DMS153 treated with DMSO at 0.1 percent for 48 hours (cell line): ENCODE results near the gene UGT1A9.

Experiments used
- DNase-seq: peaks from one replicate; lab custom pipeline; 2025; ENCODE audit not compliant: unreplicated experiment; lab: John Stamatoyannopoulos, UW

Gene UGT1A9

GRCh38 chr2:233795735-233796171 is 124.1 kb downstream of the UGT1A9 start:
- DNase-seq, result no peak

GRCh38 chr2:233796254-233796653 is 124.6 kb downstream of the UGT1A9 start:
- DNase-seq, result no peak

DNA sequence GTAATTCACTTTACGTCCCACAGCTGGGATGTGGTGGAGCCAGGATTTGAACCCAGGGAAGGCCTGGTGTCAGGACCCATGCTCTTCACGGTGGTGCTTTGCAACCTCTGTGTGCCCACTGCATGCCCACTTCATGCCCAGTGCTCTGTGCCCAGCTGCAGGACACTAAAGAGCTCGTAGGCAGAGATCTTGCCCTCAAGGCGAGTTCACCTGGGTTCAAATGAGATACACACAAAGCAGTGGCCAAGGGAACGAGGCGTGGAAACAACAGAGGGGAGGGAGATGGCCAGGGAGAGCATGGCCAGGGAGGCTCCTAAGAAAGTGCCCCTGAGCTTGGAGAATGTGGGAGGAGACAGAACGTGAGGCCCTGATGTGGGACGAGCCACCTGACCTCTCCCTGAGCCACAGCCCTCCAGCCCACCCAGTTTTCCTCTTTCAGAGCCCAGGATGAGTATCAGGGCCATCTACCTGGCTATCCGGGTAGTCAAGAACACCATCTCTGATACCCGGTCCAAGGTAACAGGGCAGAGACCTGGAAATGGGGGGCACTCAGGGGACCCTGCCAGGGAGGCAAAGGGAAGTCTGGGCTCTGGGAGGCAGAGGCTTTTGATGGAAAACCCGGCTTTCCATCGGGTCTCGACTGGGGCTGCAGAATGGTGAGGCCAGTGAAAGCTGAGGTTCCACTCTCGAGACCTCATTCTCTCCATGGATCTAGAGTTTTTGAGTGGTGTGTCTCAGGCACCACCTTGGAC is 126.8 kb downstream of the UGT1A9 start:
- DNase-seq, result no peak

GRCh38 chr2:233799087-233799665 is 127.5 kb downstream of the UGT1A9 start:
- no peak for DNase-seq

DNA sequence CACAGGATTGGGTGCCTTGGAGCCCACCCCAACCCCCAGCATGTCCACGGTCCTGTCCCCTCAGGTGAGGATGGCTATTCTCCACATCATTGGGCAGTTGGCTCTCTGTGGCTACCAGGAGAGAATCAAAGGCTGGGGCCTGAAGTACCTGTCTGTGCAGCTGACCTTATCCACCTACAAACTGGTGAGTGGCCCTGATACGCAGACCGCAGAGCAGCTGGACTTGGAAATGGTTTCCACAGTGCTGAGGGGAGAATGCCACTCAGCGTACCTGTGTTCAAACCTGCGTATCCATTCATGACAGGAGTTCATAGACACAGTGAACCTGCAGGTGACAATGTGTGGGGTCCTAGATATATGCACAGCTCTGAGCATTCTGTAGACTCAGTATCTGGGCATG is 128.0 kb downstream of the UGT1A9 start:
- no peak for DNase-seq

DNA sequence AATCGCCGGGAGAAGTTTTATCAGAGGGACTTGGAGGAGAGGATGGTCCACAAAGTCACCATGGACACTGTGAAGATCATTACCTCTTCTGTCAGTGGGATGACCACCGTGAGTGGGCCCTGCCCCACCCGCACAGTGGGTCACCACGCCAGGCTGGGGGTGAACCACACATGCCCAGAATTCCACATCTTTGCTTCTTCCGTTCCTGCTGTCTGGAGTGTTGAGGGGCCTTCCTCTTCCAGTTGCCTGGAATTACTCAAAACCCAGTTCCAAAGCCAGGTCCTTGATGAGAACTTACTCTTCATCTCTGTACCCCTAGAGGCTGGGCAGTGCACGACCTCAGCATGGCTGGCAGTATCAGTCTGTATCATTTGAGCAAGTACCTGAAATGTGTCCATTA is 128.5 kb downstream of the UGT1A9 start:
- no peak for DNase-seq

GRCh38 chr2:233801357-233802131 is 129.8 kb downstream of the UGT1A9 start:
- DNase-seq, result no peak

DNA sequence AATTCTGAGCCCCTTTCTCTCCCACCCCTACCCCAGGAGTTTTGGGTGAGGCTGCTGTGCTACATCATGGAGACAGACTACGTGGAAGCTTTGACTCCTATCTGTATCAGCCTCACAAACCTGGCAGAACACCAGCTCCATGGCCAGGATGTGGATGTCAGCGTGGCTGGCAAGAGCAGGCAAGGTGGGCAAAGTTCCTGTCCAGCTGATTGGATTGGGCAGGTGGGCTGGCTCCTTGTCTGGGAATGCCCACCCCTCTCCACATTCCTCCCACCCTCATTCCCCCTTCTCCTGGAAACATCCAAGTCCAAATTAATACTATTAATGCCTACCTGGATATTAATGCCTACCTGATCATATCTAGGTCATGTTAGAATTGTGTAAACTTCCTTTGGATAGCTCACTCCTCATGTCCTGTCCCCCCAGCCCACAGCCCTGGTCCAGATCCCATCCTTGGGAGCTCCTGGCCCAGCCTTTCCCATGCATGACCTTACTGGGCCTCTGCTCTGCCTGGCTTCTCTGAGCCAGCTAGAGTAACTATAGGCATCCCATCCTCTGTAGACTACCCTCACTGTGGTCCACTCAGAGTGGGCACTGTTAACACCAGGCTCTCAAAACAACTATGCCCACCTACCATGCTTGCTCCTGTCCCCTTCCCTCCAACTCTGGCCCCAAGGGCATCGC is 130.6 kb downstream of the UGT1A9 start:
- no peak for DNase-seq

GRCh38 chr2:233803292-233803911 is 131.7 kb downstream of the UGT1A9 start:
- no peak for DNase-seq

- DNase-seq, result no peak
Measured at GRCh38 chr2:233803994-233804393, 132.3 kb downstream of the UGT1A9 start.

DNA sequence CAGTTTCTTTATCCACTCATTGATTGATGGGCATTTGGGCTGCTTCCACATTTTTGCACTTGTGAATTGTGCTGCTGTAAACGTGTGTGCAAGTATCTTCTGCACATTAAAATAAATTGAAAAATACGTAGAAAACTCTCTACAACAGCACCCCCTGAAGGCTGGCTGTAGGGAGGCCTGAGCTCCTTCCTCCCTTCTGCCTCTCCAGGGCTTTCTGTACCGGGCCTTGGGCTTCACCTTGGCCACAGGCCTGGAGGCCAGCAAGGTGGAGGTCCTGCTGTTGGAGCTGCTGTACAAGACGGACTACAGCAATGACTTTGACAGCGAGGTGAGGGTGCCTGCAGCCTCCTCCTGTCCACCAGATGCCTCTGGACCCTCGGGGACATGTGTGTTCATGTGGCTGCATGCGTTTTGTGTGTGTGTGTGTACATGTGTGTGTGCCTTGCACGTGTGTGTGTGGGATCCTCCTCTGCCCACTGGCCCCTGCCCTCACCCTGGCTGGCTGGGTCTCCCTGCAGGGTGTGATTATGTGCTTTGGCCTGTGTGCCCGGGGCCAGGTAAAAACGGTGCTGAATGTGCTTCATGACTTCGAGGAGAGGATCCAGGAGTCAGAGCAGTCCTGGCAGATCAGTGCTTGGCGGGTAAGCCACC is 135.6 kb downstream of the UGT1A9 start:
- no peak for DNase-seq

GRCh38 chr2:233807966-233808935 is 136.6 kb downstream of the UGT1A9 start:
- no peak for DNase-seq

- DNase-seq, result no peak
Measured at GRCh38 chr2:233810385-233810784, 138.7 kb downstream of the UGT1A9 start.

- no peak for DNase-seq
Measured at GRCh38 chr2:233811087-233811486, 139.4 kb downstream of the UGT1A9 start.

DNA sequence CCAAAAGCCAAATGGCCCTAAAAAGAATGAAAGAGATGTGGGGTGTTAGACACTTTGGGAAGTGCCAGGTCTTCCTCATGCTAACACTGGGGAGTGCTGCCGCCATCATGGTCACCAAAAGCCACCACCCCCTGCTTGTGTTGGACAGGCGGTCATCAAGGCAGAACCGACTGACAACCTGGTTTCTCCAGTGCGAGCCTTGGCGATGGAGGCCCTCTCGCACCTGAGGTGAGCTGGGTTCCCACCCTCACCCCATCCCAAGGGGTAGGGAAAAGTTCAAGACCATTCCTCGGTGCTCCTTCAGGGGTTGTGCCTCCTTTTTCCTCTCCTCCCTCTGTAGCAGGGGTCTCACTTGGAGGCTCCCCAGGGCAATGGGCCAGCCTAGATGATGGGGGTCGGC is 140.0 kb downstream of the UGT1A9 start:
- no peak for DNase-seq

- DNase-seq, result no peak
Measured at GRCh38 chr2:233813236-233814055, 141.7 kb downstream of the UGT1A9 start.

DNA sequence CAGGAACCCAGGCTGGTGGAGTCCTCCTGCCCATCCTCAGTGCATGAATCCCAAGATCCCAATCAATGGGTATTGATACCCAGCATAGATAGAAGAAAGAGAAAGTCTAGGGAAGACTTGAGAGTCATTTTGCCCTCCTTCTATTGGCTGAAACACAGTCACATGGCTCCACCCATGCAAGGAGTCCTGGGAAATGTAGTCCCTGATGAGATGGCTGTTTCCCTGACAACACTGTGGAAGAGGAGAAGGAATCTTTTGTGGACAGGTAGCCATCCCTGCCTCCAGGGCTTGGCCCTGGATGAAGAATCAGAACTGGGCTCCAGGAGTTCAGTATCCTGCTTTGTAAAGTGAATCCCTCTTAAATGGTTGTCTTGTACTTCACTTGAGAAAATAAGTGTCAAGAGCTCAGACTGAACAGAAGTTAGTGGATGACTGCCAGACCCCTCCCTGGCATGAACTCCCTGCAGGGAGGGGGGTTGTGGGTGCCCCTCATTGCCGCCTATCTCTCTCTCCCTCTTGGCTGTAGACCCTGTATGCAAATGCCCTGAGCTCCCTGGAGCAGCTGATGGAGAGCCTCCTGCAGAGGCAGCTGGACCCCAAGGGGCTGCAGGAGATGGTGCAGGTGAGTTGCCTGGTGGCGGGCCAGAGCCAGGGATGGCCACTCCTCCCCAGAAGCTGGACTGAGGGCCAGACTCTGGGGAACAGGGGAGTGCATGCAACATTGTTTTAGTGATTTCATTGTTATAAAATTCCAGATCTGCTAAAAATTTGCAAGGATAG is 142.5 kb downstream of the UGT1A9 start:
- DNase-seq, result no peak

DNA sequence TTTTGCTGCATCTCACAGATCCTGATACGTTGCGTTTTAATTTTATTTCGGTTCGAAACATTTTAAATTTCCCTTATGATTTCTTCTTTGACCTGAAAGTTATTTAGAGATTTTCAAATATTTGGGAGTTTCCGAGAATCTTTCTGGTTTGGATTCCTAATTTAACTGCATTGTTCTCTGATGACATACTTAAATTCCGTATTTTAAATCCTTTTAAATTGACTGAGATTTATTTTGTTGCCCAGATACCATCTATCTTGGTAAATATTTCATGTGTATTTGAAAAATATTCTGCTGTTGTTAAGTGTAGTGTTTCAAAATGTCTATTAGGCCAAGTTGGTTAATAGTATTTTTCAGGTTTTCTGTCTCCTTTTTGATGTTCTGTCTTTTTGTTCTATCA is 144.2 kb downstream of the UGT1A9 start:
- DNase-seq, result no peak
